Epidermal melanocyte (primary cell): ENCODE measurements around the gene KIF5C.

Experiments
- DNase-seq: peaks from one replicate; pipeline ENCODE4 v3.0.0; 2011; ENCODE audit warnings: low spot score; ENCODE audit not compliant: insufficient read length

Gene KIF5C

DNA sequence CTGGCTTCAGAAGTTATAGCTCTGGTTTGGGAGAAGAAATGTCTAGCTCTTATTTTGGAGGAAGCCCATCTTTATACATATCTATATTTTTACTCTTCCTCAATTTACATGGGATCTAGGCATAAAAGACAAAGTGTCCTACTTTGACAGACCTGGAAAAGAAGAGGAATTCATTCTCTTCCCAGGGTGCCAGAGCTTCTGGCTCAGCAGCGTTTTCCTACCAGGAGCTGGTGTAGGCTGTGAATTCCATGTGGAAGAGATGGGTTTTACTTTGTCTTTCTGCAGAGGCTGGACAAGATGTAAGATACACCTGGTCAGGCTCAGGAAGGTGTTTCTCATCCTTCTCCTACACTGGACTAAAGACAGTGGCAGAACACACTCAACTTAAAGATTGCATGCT, 113.3 kb downstream of the KIF5C start:
- no peak for DNase-seq

DNA sequence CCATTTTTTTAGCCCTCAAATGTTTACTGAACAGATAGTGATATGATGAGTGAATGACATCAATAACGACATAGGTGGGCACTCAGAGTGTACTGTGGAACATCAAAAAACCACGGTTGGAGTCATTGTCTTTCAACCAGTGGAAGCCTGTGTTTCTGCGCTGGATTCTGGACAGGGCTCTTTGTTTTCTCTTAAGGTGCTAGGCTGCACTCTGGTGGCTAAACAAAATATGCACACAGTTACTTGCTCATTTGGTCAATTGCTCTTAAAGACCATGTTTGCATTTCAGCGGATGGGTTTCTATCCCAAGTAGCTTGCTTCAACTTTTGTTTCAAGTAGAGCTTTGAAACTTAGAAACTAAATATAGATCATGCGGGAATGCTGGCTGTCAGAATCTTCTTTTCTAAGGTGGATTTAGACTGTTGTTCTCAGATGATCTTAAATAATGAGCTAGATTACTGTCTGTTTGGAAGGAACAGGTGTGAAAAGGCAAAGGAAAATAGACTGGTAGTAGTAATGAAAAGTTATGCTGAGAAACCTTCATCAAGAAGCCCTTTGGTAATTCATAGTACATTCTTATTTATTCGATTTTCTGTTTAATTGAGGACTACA, 115.0 kb downstream of the KIF5C start:
- DNase-seq, result peak; percentile 70

DNA sequence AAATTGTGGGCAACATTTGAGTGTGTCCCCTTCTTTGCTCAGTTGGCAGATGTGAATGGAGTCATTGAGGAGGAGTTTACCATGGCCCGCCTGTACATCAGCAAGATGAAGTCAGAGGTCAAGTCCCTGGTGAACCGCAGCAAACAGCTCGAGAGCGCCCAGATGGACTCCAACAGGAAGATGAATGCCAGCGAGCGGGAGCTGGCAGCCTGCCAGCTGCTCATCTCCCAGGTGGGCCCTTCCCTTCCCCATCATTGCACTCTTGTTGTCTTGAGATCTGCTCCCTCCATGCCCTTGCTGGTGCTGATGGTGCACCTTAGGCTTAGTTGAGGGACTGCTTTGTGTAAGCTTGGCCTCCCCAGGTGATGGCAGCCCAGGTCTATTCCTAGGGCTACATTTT, 115.9 kb downstream of the KIF5C start:
- no peak for DNase-seq

DNA sequence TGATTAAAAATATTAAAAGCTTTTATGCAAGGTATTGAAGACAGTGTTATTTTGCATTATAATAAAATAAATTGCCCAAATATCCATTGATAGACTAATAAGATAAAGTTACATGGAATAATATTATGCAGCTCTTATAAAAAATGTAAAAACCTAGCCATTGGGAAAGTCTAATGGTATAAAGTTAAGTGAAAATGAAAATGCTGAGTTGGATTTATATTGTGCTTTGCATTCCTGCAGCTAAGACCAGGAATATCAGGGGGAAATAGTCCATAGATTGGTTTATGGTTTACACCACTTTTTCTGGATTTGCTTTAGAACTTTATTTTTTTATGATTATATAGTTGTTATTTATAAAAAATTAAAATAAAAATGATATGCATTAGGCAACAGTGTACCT, 117.4 kb downstream of the KIF5C start:
- DNase-seq, result no peak

DNA sequence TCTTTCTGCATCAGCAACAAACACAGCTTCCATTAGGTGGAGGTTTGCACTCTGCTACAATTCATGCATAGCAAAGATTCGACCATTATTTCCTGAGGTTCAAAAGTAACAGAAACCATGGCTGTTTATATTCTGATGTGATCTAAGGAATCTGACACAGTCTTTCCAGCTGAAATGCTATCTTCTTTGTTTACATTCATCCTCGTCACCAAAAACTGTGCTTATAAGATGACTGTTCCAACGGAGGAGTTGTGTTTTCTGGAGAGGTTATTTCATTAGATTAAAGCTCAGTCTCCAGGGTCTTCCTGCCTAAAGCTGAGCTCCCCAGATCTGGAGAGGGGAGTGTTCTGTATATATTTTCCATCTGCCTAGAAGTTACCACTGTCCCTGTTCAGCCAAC, 118.3 kb downstream of the KIF5C start:
- DNase-seq, result no peak

DNA sequence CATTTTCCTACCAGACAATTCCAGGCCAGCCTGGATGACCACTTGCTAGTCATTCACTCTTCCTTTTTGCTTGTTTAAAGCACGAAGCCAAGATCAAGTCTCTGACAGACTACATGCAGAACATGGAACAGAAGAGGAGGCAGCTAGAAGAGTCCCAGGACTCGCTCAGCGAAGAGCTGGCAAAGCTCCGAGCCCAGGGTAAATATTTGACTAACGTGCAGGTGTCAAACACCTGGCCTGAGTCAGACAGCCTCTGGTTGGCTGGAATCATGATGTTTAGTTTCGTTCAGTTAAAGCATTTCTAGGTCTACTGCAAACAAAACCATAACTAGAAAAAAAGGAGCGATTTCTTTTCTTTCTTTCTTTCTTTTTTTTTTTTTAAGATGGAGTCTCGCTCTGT, 119.3 kb downstream of the KIF5C start:
- DNase-seq, result no peak

DNA sequence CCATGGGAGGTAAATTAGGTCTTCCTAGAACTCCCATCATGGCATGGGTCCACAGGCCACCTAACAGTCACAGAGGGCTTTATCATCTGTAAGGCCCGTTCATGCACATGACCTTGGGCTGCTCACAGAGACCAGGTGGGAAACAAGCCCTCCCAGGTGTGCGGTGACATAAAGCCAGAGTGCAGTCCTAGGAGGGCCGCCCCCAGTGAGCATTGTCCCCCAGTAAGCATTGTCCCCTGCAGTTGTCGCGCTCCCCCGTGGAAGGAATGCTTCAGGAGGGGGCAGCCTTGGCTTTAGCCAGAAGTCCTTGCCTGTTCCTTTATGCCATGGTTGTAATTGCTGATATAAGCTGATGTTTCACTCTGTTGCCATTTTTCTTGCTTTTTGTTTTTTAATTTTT, 121.8 kb downstream of the KIF5C start:
- no peak for DNase-seq

DNA sequence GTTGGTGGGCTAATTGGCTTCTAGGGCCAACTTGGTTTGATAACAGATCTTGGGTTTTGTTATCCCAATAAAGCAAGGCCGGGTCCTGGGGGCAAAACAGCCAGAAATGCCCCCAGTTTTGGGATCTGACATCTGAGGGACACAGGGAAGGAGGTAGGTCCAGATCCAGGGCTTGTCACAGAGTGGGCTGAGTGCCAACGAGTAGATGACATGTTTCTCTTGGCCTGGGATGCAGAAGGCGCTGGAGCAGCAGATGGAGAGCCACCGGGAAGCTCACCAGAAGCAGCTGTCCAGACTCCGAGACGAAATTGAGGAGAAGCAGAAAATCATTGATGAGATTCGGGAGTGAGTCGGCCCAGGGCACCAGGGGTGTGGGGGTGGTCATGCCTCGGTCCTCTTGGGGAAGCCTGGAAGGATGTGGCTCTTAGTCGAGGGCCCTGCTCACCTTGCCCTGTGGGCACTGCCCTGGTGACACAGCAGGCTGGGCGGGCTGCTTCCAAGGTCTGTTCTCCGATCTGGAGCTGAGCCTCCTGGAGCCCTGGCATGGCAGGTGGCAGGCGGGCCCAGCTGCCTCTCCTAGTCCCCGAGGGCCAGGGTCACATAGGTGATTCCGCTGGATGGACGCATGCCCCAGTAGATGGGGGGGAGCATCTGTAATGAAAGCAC, 123.3 kb downstream of the KIF5C start:
- DNase-seq, result no peak

DNA sequence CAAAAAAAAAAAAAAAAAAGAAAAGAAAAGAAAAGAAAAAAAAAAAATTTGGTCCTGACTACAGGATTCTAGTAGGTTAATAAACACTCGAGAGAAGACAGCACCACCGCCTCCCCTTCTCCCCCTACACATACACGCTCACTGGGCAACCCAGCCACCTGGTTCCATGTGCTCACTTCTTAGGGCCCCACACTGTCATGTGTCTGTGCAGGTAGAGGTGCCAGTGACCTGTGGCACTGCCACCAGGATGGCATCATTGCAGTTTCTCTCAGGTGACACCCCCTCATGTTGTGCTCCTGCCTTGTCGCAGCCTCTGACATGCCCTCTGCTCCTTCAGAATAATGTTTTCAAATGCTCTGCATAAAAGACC, 123.8 kb downstream of the KIF5C start:
- no peak for DNase-seq

DNA sequence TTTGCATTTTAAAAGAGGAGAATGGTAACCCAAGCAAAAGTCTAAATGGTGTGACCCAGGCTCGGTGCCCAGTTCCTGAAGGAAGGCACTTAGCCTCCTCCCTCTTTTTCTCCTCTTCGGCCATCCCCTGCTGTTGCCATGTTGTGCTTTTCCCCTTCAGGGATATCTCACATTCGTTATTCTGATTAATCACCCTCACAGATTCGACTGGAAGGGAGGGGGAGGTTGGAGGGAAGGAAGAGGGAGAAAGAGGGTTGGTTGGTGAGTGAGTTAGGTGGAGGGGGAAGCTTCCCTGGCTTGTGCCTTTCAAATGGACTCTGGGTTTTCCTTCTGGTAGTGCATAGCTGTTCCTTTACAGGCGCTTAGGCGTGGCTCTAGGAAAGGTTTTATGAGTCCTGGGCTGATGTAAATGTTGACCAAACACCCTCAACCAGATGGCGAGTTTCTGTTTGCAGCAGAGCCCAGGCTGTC, 124.5 kb downstream of the KIF5C start:
- DNase-seq, result no peak

DNA sequence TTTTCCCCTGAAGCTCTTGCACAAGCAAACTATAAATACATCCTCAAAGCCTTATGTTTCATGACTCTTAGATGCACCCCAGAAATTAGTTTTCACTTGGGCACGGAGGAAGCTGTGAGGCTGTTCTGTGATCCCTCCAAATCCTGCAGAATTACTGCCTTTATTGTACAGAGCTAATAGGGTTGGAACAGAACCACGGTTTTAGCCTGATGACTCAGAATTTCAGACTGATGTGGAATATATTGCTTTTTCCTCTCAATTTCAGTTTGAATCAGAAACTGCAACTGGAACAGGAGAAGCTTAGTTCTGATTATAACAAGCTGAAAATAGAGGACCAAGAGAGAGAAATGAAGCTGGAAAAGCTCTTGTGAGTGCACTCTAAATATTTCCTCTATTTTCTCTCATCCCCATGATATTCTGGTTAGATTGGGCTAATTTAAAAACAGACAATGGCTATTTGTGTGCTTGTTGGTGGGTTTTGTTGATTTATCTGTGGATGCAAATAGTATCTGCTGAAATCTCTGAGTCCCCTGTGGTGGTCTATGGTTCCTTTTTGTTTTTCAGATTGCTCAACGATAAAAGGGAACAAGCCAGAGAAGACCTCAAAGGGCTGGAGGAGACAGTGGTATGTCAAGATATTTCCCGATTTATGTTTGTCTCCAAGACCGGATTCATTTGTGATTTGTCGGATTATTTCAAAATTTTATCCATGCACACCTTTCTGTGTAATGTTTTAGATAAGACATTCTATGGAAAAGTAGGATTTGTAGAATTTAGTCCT, 125.3 kb downstream of the KIF5C start:
- no peak for DNase-seq

DNA sequence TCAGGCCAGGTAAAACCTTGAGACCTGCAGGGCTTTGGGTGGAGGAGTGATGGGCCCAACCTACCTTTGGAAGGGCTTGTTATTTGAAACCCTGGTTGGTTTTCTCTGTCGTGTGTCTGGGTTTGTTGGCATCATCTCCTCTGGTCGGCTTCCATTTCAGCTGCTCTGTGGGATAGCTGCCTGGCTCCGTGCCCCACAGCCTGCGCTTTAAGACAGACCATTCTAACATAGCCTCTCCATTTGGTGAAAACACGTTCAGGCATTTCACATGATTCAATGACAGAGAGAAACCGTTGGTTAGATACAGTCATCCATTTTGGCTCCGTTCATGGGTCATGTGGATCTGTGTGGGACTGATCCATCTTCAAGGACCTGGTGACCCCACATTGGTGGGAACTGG, 126.5 kb downstream of the KIF5C start:
- DNase-seq, result no peak

DNA sequence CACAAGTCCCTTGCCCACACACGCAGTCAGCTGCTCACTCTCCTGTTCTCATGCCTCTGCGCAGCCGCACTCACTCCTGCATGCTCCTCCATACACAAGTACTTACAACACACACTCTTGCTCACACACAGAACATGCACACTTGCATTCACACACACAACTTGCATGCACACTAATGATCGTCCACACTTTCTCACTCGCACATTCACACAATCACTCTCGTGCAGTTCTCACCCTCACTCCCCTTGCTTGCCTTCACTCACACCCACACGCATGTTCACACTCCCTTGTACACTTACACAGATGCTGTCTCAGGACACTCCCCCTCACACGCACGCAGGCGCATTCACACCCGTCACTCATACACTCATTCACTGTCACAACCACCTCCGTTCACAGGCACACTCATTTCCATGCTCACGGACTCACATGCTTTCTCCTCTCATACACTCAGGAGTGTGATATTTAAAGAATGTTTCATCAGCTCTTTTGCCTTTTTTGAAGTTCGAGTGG, 127.4 kb downstream of the KIF5C start:
- DNase-seq, result no peak

DNA sequence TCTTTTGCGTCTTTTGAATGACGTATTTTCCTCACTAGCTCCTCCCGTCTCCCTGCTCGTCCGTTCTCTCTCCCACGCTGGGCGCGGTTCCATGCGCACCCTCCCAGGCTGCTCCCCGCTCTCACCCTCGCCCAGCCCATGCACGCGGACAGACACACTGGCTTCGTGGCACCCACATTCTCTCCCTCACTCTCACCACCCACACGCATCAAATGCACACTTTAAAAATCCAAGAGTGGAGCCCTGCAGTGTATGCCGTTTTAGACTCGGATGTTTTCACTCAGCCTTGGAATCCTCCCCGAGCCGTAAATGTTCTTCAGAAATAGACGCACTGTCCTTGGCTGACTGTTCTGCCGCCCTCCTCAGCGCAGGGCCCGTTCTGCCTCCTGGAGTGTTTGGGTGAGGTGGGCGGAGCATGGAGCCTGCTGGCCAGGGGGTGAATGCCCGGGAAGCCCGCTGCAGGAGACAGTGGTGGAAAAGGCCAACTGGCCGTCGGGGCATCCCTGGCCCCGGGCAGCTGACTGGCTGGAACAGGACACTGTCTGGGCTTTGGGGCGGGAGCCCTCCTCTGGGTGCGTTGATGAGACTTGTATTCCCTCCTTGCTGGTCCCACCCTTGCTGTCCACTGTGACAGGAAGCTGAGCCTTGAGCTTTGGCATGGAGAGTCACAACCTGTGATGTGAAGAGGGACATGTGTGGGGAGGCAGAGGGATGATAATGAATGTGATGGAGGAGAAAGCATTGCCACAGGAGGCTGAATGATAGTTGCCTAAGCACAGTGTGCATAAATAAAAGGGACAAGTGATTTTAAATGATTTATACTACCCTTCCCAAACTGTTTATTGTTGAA, 128.1 kb downstream of the KIF5C start:
- DNase-seq, result no peak

DNA sequence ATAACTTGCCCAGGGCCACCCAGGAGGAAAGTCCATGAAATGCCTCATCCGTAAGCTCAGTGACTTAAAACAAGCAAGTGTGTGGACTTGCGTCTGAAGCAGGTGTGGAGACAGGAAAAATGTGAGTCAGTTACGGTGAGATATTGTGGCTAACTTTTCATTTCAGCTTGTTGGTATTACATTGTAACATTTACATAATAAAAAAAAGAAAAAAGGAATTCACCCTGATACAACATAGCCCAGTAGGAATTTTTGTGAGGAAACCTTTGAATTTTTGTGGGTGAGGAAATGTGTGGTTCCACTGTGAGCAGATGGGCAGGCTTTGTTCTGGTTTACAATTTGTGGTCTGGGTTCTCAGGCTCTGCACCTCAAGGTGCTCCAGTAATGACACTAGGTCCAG, 129.8 kb downstream of the KIF5C start:
- DNase-seq, result peak; percentile 43

DNA sequence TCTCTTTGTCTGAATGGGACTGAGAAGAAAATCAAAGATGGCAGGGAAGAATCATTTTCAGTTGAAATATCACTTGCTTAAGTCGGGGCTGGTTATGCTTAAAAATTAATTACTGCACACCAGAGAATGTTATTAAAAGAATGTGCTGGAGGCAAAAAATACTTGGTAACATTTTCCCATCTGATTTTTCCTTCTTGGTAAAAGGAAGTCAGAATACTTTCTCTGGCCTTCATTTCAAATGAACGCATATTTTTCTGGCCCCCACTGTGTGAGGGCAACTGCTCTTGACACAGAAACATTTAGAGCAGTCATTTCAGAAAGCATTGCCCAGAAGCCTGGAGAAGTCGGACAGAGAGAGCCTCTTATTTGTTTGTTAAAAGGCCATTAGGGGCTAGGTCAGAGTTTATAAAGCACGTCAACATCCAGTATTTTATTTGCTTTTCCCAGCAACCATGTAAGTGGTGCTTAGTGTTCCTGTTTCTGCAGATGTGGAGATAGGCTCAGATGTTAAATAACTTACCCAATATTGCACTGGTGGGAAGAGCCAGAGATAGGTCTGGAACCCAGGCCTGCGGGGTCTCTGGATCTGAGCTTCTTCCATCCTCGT, 130.5 kb downstream of the KIF5C start:
- peak; percentile 35 for DNase-seq

DNA sequence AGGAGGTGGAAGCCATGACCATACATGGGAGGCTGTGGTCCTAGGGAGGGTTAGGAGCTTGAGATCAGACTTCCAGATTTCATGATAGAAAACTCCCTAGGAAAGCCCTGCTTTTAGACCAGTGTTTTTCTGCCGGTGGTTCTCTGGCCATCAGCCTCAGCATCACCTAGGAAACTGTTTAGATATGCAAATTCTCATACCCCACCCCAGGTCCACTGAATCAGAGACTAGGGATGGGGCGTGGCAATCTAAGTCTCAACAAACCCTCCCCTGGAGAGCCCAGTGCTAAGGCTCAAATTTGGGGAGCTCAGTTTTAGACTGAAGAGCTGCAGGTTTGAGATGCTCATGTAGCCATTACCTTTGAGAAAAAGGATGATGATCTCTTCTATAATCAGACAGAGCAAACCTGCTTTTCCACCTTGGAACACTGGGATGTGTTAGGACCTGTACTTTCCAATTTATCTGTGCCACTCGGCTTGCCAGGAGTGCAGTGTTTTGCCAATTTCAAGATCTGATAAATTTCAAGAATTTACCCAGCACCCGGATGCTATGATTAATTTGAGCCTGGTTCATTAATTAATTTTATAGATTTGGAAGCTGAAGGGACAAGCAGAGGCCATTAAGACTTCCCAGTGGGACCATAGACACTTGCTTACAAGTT, 132.0 kb downstream of the KIF5C start:
- no peak for DNase-seq

DNA sequence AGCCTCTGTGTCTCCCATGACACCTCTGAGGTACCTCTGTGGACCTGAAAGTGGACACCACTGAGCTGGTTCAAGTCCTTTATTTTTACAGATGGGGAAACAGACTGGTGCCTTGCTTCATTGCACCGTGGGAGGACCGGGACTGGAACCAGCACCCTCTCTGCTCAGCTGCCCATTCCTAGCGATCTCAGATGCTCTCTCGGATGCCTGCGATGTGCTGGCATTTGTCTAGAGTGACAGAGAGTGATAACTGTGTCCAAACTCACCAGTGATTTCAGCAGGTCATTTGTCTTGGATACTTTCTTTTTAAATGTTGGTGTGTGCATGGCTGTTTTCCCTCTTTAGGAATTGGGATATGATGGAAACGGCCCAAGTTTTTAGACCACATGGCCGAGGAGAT, 133.4 kb downstream of the KIF5C start:
- no peak for DNase-seq

DNA sequence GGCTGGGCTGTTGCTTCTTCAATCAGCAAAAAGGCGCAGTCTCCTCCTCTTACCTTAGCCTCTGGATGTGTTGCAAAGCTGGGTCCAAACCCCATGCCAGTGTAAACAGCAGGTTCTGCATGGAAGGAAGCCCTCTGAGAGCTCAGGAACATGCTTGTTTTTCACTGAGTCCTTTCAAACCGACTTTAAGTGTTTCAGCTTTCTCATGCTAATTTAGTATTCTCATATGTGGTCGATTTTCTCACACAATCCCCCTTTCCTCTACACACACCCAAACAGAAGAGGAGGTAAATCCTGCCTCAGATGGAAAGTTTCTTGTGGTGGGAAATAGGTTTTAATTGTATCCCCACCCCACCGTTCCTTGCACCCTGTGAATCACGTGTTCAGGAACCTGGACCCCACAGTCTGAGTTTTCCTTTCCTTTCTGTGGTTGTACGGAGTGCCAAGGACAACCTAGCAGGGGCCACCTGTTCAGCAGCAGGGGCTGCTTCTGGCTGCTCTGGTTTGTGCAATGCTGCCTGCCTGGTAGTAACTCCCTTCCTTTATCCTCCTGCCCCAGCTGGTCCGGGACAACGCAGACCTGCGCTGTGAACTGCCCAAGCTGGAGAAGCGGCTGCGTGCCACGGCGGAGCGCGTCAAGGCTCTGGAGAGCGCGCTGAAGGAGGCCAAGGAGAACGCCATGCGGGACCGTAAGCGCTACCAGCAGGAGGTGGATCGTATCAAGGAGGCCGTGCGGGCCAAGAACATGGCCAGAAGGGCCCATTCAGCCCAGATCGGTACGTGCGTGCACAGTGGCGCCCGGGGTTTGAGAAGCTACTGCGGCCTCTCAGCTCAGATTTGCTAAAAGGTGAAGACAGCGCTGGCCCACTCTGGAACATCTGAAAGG, 134.8 kb downstream of the KIF5C start:
- no peak for DNase-seq

DNA sequence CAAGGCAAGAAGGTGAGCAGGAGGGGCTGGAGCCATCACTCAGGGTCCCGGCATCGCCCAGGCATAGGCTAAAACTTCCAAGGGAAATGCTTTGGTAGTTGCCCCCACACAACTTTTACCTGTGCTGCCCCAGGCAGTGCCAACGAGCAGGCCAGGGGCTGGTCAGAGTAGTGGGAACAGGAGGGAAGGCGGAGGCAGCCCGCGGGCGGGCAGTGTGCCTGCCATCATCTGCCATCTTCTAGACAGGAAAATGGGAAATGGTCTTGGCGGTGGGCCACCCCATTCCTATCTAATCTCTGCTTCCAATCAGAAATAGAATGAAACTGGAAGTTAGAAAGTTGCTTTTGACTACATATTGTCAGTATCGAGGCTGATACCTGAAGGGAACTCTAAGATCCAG, 137.5 kb downstream of the KIF5C start:
- DNase-seq, result no peak
